NCI-H1092 treated with DMSO at 0.1 percent for 48 hours (cell line): ENCODE data around the gene PKD1.
A peak's percentile ranks its signal among the peaks of the same experiment; 100 is the strongest.
"Not testable (repeated sequence)": the region's sequence is repeated elsewhere in the genome, so short reads cannot be mapped to it uniquely, and the experiment has no call there.

Source experiments
- DNase-seq: peaks from one replicate; lab custom pipeline; 2025; lab: John Stamatoyannopoulos, UW

PKD1 gene

DNA sequence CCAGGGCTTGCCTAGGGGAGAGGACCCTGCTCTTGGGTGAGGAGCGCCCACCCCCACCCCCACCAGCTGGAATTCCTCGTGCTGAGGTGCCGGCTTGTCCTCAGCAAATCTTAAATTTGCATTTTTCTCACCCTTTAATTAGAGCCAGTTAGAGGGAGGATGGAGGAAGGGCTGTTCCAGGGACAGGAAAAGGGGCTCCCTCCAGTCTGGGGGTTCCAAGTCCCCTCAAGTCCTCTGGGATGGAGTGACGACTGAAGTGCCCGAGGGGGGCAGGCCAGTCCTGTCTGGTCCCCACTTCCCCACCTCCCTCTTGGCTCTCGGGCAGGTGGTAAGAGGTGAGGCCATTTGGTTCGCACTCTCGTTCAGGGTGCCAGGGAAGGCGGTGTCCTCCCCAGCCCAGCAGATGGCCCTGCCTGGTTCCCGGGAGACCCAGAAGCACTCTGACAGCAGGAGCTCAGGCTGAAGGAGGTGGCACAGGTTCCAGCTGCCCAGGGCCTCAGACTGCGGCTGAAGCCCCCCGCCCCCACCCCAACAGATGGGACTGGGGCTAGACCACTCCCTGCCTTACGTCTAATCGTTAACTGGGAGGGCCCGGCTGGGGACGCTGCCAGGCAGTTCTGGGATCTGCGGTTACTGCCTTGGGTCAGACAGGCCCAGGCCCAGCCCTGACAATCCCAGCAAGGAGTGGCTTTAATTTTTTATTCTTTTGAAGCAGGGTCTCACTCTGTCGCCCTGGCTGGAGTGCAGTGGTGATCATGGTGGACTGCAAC lies 14.9 kb upstream of the PKD1 start:
- DNase-seq = peak; percentile 77

DNA sequence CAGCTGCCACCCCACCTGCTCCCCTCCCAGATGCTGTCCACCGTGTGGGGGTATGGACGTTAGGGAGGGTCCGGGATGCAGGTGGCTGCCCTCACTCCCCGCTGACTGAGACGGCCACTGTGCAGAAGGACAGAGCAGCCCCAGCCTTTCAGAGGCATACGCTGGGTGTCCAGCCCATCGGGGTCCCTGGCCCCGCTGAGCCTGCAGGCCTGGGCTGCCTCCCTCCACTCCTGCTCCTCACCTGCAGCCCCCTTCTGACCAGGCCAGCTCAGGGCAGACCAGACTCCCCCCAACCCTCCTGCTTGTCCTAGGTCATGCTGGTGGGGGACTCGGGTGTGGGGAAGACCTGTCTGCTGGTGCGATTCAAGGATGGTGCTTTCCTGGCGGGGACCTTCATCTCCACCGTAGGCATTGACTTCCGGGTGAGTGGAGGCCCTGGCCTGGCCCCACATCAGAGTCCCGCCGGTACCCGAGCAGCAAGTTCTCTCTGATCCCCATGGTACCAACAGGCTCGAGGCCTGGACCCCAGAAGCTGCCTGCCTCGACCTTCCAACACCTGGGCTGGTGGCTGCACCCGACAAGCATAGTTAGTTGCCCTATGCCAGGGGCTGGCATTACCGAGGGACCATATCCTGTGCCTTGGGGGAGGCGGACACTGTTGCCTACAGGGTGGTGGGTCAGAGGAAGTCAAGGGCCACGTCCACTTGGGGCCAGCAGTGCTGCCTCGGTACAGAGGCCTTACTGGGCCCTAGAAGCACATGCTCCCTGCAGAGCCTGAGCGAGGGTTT lies 14.1 kb upstream of the PKD1 start:
- no peak for DNase-seq

DNA sequence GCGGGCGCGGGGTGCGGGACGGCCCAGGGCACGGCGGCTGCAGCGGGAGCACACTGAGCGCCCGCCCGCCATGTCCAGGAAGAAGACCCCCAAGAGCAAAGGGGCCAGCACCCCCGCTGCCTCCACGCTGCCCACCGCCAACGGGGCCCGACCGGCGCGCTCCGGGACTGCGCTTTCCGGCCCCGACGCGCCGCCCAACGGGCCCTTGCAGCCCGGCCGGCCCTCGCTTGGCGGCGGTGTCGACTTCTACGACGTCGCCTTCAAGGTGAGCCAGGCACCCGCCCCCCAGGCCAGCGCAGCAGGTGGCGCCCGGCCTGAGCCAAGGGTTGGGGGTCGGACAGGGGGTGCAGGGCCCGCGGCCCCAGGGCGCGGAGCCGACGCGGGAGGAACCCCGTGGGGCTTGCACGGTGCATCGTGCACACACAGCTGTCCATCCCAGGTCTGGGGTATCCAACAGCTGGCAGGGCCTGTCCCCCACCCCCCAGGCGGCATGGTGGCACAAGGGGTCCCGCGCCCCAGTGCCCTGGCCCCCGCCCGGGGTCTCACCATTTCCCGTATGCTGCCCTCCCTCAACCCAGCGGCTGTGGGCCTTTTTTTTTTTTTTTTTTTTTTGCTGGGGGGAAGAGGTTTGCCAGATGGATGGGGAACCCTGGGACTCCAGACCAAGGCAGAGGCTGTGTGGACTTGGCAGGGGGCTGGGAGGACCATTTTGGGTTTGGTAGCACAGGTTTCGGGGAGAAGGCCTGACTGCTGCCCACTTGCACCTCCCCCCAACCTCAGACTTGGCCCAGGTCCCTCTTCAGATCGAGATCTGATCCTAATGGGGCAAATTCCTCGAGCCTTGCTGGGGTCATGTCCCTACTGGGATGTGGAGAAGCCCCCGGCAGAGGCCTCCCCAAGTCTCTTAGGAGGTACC lies 13.3 kb upstream of the PKD1 start:
- DNase-seq = no peak

DNA sequence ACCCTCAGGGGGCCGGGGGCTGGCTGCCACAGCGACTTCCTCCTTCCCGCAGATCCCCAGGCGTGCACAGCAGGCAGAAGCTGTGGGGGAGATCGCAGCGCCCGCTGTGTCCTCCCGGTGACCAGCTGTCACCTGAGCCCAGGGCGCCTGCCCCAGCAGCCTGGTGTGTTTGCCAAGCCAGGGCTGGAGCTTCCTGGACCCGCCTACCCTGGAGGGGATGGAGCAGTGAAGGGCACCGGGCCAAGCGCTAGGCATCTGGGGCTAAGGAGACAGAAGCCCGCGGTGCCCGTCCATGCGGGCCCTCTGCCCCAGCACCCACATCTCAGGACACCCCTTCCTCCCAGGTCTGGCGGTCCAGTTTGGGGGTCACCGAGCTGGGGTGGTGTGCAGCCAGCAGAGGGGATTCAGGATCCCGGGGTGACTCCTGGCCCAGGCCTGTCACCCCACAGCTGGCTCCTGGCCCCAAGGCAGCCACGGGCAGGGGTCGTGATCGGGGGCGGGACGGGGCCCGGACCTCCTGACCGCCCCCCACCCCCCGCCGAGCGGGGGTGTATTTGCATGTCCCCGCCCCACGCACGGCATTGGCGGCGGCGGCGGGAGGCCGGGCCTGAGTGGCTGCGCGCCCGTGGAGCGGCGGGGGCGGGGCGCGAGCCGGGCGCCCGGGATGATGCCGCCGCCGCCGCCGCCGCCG lies 12.4 kb upstream of the PKD1 start, which contains the start of gene RAB26:
Gene RAB26, plus strand, starts transcription at position 645 of the 691 bp plus-strand sequence. CDS start 159 bp downstream, outside the sequence.
- peak; percentile 95 for DNase-seq

DNA sequence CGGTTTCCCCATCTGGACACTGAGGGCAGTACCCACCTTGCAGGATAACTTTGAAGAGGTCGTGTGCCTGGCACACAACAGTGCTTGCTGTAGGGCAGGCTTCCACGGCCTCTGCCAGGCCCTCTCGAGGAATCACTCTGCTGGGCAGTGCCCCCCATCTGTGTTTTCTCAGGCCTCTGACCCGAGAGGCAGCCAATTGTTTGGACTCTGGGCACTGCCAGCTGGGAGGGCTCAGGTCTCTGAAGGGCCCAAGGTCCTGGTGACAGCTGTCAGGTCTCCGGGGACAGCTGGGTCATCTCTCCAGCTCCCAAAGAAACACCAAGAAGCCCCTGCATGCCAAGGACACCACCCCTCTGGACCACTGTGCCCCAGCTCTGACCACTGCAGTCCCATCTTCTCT lies 11.7 kb upstream of the PKD1 start:
- no peak for DNase-seq

DNA sequence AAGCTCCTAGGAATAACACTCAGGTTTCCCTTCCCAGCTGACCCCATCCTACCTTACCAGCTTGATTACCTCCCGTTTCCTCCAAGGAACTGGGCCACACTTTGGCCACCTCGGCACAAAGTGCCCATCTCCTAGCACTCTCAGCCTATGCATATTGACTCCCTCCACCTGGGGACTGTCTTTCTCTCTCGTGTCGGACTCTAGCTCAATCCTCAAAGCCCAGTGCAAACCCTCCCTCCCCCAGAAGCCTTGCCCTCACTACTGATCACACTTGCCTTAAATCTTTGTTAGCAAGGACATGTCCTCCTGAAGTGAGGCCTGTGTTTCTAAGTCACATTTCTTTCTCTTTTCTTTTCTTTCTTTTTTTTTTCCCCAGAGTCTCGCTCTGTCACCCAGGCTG lies 10.1 kb upstream of the PKD1 start:
- no peak for DNase-seq

DNA sequence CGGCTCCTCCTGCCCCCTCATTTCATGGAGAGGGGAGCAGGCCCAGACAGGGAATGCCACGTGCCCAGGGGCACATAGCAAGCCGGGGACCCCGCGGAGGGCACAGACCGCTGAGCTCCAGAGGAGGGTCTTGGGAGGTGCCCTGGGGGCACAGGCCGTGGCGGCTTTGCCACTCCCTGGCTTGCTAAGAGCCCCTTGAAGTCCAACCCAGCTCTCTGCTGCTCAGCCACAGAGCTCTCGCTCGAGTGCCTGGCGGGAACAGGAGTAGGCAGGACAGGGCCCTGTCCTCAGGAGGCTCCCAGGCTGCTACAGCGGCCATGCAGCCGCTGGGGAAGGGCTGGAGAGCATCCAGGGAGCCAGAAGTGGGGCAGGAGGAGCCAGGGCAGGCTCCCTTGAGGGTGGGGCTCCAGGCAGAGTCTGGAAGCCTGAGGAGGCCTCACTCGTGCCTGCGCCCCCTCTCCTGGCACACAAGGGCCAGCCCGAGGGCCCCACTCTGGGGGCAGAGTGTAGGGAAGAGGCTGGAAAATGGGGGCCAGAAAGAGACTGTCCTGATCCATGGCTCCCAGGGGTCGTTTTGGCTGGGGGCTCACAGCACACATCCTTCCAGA lies 8.3 kb upstream of the PKD1 start:
- no peak for DNase-seq

DNA sequence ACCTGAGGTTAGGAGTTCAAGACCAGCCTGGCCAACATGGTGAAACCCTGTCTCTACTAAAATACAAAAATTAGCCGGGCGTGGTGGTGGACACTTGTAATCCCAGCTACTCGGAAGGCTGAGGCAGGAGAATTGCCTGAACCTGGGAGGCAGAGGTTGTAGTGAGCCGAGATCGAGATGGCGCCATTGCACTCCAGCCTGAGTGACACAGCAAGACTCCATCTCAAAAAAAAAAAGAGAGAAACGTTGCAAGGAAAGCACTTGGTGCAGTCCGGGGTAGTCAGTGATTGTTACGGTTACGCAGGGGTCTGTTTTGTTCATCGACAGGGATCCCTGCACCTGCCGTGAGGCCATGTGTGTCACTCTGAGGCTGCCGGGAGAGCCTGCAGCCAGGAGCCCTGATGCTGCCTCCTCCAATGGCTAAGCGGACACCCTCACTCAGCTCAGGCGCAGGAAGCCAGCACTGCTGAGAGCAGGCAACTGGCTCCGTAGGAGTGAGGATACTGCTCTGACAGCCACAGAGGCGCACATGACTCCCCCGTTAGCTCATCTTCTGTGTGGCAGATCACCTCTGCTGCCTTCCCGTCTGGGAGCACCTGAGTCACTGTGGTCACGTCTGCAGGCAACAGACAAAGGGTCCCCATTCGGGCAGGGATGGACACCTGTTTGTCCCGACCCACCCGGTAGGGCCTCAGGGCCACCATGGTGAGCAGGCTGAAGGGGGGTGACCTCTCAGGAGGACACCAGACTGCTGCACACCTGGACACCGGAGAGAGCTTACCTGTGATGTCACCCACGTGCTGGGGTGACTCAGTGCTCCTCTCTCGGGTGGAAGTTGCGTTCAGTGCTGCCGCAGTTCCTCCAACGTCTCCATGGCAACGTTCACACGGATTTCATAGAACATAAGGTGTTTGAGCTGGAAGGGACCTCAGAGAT lies 7.5 kb upstream of the PKD1 start:
- no peak for DNase-seq

DNA sequence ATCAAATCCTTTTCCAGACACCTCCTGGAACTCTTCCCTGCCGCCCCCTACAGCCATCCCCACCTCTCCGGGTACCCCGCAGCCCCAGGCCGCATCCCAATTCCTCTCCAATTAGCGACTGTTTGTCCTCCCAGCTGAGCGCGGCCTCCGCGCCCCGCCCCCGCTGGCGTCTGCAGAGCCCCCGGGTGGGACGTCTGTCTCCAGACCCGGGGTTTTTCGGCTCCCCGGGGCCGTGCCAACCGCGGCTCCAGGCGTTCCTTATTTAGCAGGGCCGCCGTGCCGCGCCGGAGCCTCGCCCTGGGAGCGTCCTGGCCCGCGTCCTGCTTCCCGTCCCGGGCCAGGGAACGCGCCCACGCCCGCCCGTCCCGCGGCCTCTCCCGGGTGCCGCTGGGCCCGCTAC lies 627 bp downstream of the PKD1 start:
- not testable (repeated sequence) for DNase-seq

DNA sequence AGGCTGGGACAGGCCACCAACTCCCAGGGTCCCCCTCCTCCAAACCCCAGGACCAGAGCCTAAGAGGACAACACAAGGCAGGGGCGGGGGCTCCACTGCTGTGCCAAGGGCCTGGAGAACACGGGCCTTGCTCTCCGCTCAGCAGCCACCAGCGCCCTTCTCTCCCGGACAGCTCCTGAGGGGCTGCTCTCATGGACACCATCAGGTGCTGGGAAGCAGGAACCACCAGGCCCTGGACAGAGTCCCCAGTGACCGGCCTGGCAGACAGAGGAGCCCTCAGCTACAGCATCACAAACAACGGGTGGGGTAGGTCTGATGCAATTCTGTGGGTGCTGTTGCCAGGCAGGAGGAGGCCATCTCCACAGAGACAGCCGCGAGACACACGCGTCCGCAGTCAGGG lies 1.9 kb downstream of the PKD1 start:
- DNase-seq = not testable (repeated sequence)

DNA sequence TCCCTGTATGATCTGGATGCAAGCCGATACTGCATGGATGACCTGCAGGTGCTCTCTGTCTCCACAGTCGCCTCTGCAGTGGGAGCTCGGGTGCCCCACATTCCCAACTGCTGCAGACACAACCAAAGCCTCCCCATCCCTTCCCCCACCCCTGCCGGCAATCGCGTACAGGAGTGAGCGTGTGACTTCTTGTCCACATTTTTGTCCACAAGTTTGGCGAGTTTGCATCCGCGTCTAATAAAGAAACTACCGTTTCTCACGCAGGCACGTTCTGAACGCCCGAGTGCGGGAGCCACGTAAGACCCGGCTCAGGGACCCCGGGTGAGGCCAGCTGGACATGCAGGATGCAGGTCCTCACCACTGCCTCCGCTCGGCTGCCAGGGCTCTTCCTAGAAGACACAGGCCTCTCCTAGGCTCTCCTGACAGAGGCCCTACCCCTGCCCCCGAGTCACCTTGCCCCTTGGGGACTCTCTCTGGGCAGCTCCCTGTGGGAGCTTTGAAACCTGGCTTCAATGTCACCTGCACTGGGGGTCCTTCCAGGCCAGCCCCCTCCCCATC lies 5.7 kb downstream of the PKD1 start:
- DNase-seq = not testable (repeated sequence)

DNA sequence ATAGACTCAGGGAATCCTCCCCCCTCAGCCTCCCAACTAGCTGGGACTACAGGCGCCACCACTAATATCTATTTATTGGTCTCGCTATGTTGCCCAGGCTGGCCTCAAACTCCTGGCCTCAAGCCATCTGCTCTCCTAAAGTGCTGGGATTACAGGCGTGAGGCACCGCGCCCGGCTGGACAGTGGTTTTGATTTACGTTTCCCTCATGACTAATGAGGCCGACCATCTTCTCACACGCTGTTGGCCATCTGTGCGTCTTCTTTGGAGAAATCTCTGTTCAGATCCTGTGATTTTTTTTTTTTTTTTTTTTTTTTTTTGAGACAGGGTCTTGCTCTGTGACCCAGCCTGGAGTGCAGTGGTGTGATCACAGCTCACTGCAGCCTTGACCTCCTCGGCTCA lies 6.4 kb downstream of the PKD1 start:
- not testable (repeated sequence) for DNase-seq

DNA sequence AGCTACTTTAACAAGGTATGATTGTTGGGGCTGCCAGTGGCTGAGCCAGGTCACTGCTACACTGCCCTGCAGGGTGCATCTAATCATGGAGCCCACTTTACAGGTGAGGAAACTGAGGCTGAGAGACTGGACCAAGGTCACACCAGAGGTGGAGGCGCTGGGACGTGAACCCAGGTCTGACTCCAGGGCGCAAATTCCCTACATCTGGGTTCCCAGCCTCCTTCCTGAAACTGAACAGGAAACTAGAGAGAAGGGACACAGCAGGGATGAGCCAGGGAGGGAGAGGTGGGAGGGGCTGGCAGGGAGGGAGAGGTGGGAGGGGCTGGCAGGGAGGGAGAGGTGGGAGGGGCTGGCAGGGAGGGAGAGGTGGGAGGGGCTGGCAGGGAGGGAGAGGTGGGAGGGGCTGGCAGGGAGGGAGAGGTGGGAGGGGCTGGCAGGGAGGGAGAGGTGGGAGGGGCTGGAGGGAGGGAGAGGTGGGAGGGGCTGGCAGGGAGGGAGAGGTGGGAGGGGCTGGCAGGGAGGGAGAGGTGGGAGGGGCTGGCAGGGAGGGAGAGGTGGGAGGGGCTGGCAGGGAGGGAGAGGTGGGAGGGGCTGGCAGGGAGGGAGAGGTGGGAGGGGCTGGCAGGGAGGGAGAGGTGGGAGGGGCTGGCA lies 7.9 kb downstream of the PKD1 start:
- not testable (repeated sequence) for DNase-seq

DNA sequence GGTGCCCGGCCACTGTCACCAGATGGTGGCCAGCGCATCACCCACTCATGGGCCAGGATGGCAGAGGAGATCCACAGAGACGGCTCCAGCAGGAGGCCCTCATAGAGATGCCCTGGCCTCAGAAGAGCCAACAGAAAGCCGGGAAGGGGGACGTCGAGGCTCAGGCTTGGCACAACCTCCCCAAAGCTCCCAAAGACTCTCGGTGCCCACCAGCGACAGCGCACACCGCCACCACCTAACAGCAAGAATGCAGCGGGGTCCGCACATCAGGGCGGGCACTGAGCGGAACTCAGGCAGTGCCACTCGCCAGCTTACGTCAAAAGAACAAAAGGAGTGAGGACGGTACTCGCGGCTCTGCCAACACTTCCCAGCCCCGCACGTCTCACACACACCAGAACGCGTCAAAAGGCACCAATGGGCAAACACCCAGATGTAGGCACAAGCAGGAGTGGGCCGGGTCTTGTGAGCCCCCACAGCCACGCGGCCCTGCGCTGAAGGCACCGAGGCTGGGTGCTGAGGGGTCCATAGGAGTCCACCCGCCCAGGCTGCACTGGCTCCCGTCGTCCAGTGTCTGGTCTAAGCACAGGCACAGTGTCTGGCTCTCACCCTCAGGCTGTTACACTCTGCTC lies 8.7 kb downstream of the PKD1 start:
- DNase-seq = not testable (repeated sequence)

DNA sequence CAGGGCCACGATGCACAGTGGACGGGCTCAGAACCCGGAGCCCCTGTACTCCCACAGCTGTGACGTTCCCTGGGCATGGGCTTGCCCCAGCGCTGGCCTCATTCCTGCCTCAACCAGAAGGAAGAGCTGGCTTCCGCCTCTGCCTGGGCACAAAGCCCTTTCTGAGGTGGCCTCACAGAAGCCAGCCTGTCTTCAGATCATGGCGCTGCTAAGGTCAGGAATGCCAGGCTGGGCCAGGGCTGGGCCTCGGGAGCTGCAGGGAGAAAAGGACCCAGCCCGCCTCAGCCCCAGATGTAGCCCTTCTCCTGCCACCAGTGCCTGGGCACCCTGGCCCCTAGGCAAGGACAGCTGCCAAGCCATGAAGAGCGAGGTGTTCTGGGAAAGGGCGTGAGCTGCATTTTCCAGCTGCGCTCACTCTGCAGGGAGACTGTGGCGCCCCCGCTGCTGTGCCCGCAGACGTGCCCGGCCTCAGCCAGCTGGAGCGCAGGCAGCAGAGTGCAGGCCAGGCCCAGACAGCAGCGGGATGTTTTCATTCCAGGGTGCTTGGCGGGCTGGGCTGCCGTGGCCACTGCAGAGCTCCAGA lies 9.4 kb downstream of the PKD1 start:
- not testable (repeated sequence) for DNase-seq

DNA sequence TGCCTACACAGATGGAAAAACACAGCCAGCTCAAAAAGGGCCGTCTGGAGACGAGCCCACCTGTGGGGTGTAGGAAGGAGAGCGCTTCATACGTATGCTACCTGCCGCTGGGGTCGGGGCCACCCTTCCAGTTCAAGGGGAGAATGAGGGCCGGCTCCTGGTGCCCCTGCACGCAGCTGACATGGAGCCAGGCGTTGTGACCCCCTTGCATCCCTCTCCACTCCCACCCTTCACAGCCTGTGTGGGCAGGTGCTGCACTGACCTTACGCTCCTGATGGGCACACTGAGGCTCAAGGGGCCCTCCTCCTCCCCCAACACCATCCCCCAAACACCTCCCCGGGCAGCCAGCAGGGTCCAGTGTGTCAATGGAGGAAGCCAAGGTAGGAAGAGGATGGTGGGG lies 10.1 kb downstream of the PKD1 start:
- not testable (repeated sequence) for DNase-seq

DNA sequence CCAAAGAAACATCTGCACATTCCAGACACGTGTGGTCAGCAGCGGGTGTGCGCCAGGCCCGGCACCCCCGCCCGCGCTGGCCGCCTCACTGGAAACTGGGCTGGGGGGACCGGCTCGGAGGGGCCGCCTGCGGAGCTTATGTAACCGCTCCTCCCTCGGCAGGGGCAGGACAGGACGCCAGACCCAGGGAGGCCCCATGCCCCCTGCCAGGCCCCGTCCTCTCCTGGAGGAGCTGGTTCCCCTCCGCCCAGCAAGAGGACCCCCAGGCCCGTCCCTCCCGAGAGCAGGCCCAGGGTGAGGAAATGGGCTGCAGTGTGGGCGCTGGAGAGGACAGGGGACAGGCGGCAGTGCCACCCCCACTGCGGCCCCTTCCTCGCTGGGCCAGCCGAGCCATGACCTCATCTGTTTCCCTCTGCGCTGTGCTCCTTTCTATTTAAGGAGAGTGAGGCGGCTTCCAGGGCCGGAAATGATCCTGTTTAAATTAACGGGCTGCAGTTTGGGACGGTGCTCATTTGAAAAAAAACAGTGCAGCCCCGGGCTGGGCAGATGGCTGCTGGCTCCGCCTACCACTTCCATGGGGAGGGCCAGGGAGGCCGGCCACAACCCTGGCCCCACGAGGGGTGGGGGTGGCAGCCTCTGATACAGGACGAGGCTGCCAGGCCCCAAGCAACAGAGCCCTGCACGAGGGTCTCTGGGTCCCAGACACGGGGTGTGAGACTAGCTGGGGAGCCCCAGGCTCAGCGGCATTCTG lies 10.8 kb downstream of the PKD1 start:
- DNase-seq = not testable (repeated sequence)

DNA sequence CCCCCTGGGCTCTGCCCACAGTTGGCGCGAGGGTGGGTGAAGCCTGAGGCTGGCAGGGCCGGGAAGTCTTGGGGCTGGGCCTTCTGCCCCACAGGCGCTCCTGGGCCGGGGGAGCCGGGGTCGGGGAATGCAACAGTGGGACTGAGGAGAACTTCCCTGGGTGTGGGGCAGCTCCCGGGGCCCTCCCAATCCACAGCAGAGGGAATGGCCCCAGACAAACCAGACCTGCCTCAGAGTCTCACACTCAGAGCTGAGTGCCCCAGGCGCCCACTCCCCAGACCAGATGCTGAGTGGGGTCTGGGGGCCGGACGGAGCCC lies 11.4 kb downstream of the PKD1 start:
- not testable (repeated sequence) for DNase-seq
